GF-D8 (cell line): ENCODE data around the gene PKD1.
A peak's percentile ranks its signal among the peaks of the same experiment; 100 is the strongest.

ENCODE experiments used
- DNase-seq: peaks from one replicate; lab custom pipeline; 2025; lab: John Stamatoyannopoulos, UW

PKD1 gene

DNA sequence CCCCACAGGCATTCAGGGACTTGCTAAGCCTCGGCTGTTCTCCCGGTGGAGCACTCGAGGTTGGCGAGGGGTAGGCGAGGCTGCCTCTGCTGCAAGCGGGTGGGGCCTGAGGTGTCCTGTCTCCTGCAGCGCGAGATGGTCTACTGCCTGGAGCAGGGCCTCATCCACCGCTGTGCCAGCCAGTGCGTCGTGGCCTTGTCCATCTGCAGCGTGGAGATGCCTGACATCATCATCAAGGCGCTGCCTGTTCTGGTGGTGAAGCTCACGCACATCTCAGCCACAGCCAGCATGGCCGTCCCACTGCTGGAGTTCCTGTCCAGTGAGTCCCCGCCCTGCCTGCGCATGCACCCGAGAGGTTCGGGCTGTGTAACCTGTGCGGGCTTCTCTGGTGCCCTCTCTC lies 61.6 kb downstream of the PKD1 start:
- no peak for DNase-seq

DNA sequence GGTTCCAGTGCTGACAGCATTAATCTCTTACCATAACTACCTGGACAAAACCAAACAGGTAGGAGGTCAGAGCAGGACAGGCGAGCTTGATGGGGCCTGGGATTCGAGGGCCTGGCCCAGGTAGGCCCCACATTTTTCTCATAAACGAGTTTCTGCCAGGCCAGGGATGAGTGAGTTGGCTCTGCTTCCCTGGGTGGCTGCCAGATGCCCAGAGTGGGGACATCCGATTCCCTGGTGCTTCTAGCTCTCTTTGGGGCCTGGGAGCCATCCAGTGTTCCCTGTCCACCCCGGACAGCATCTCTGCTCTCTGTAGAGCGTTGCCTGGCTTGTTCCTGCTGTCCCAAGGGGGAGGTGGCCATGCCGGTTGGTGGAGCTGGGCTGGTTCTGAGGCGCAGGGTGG lies 62.8 kb downstream of the PKD1 start:
- no peak for DNase-seq

DNA sequence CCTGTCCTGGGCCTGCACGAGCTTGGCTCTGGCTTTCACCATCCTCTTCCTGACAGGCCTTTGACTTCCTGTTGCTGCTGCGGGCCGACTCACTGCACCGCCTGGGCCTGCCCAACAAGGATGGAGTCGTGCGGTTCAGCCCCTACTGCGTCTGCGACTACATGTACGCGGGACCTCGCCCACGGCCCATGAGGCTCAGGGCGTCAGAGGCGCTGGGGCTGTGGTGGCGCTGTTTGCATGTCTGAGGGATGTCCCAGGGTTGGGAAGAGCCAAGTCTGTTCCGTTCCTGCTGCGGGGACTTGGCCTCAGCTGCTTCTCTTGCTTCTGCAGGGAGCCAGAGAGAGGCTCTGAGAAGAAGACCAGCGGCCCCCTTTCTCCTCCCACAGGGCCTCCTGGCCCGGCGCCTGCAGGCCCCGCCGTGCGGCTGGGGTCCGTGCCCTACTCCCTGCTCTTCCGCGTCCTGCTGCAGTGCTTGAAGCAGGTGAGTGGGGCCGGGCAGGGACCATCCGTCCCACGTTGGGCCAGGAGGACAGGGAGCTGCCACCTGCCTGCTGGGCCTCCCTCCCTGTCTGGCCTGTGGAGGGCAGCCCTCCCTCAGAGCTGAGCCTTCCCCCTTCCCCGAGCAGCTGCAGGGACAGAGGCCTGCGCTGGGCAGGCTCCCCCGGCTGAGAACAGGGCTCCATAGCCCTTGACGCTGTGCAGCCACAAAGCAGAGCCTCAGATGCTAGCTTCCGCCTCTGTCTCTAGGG lies 64.1 kb downstream of the PKD1 start:
- DNase-seq = no peak

DNA sequence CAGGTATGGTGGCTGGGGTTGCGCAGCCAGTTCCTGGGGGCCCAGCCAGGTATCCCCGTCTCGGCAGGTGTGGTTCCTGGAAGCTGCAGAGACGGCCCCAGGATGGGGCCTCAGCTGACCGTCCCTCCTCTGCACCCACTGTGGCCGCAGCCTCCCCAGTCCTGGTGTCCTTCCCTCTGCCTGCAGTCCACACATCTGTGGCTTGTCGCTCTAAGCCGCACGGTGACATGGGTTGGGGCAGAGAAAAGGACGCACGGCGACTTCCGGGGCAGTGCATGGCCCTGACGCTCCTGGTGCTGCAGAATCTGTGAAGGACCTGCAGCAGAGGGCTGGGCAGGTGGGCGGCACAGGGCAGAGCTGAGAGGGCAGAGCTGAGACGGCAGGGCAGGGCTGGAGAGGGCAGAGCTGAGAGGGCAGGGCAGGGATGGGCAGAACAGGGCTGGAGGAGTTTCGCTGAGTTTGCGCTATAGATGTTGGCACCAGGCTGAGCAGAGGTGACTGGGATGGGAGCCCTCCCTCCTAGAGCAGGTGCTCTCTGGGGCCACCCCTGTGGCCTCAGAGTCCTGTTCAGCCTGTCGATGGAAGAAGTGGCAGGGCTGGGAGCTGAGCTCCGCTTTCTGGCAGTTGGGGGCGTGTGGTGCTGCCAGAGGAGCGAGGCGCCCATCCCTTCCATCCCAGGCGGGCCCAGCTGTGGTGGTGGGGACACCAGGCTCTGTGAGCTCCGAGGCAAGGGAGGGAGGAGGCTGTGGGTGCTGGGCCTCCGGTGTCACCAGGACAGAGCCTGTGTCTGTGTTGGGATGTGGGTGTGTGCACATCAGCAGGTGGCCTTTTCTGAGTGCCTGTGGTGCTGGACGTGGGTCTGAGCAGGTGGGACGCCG lies 64.9 kb downstream of the PKD1 start:
- DNase-seq = no peak

DNA sequence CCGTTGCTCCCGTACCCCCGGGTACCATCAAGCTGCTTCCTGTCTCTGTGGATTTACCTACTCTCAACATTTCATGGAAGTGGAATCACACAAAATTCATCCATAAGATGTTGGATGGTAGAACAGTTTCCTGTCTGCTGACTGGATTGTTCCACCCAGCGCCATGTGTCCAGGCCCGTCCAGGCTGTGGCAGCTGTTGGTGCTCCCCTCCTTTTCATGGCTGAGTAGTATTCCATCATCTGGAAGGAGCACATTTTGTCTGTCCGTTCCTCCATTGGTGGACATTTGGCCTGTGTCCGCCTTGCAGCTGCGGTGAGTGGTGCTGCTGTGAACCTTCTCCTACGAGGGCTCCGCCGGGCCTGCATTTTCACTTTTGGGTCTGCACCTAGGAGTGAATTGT lies 69.6 kb downstream of the PKD1 start:
- no peak for DNase-seq

DNA sequence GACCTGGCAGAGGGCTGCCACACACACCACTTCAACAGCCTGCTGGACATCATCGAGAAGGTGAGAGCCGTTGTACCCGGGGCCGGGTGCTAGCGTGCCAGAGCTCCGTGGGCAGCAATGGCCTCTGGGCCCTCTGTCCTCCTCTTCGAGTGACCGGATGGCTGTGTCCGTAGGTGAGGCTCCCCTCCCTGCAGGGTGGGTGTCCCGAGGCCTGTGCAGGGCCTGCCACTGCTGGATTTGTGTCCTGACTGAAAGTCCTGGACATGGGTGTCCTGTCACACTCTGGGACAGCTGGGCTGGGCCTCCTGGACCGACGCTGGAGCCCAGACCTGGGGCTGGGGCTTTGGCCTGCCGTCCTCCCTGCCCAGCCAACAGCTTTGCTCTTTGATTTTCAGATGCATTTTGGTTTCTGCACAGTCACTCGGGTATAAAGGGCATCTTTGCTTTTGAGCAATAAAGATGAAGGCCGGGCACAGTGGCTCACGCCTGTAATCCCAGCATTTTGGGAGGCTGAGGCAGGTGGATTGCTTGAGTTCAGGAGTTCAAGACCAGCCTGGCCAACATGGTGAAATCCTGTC lies 71.2 kb downstream of the PKD1 start:
- no peak for DNase-seq

GRCh38 chr16:2063861-2064260 lies 71.8 kb downstream of the PKD1 start:
- DNase-seq = no peak

DNA sequence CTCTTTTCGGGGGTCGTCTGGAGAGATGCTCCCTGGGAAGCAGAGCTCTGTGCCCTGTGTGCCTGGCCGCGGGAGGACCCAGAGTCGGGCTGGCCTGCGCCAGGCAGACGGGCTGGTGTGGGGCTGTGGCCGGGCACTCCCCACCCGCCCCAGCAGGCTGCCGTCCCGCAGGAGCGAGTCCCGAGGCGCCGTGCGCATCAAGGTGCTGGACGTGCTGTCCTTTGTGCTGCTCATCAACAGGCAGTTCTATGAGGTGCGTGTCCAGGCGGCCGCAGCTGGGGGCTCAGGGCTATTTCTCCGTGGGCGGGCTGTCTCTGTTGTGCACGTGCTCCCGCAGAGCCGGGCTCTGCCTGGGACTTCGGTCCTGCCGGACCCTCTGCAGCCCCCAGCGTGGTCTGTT lies 72.9 kb downstream of the PKD1 start:
- DNase-seq = no peak

GRCh38 chr16:2061526-2061925 lies 74.2 kb downstream of the PKD1 start:
- DNase-seq = no peak

- no peak for DNase-seq
Observed at GRCh38 chr16:2061023-2061422, 74.7 kb downstream of the PKD1 start.

- DNase-seq = no peak
Observed at GRCh38 chr16:2060346-2060745, 75.4 kb downstream of the PKD1 start.

- no peak for DNase-seq
Observed at GRCh38 chr16:2058872-2059271, 76.8 kb downstream of the PKD1 start.

DNA sequence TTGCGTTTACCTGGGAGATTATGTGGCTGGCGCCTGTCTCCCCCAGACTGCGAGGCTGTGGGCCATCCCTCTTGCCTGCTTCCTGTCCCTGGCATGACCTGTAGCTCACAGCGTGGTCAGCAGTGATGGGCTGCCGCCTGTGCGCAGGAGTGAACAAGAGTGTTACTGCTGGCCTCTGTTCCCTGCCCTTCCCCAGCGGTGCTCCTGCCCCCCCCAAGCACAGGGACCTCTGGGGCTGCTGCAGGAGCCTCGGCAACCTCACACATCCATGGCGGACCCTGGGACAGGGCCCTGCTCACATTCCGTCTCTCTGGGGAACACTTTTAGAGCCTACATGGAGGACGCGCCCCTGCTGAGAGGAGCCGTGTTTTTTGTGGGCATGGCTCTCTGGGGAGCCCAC lies 77.3 kb downstream of the PKD1 start:
- no peak for DNase-seq

DNA sequence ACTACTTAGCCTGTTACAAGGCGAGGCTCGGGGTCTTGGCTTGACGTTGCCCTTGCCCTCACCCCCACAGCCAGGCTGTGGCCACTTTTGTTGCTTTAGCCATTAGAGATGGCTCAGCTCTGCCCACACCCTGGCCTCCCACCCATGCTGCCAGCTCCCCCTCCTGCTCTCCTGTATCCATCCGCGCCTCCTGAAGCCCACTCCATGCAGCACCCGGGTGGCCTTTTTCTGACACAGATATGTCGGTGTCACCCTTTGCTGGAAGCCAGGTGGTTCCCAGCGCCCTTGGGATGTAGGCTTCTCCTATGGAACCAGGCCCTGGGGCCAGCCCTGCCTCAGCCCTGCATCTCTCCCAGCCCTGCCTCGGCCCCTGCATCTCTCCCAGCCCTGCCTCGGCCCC lies 78.3 kb downstream of the PKD1 start:
- no peak for DNase-seq

DNA sequence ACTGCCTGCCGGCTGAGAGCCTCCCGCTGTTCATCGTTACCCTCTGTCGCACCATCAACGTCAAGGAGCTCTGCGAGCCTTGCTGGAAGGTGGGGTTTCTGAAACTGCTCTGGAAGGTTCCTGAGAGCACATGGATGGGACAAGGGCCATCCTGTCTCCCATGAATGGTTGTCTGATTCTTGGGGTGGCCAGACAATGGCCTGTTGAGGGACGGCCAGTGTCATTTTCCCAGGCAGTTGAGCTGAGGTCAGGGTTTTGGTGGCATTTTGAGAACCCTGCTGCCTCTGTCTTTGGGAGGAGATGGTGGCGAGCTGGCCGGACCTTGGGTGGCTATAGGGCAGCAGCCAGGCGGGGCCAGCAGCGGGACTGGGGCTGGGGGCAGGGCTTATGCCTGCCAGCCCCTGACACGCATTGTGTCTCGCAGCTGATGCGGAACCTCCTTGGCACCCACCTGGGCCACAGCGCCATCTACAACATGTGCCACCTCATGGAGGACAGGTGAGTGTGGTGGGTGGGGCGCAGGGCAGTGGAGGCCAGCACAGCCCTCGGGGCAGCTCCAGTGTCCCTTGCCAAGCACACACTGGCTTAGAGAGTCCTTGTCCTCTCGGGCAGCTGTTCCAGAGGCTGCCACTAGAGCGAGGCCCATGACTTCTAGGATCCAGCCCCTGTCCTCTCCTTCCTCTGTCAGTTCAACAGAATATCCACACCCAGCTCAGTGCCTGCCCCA lies 78.9 kb downstream of the PKD1 start:
- no peak for DNase-seq

GRCh38 chr16:2056077-2056476 lies 79.6 kb downstream of the PKD1 start:
- no peak for DNase-seq

DNA sequence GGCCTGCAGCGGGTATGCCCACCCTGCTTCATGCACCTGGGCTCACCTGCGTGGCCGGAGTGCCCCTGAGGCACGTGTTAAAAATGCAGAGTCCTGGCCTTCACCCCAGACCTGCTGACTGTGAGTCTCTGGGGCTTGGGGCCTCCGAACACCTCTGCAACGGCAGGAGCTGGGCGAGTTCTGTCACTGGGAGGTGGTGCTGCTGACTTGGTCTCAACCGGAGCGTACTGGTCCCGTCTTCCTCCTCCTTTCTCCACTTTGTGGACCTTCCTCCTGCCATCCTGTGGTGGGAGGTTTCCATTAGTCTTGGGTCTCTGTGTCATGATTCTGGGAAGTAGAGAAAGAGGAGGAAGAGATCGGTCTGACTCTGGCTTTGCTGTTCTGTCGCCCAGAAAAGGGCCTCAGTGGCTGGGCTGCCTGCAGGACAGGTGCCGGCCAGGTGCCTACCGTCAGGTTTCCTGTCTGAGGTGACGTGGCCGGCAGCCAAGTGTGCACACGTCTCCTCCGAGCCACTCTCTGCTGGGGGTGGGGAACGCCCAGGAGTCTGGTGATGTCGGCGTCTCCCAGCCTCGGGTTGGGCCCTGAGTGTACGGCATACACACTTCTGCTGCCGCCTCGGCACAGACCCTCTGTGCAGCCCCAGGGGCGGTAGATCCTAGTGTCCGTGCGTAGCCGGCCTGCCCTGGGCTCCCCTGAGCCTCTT lies 81.0 kb downstream of the PKD1 start:
- DNase-seq = no peak

GRCh38 chr16:2053897-2054296 lies 81.8 kb downstream of the PKD1 start:
- DNase-seq = no peak

DNA sequence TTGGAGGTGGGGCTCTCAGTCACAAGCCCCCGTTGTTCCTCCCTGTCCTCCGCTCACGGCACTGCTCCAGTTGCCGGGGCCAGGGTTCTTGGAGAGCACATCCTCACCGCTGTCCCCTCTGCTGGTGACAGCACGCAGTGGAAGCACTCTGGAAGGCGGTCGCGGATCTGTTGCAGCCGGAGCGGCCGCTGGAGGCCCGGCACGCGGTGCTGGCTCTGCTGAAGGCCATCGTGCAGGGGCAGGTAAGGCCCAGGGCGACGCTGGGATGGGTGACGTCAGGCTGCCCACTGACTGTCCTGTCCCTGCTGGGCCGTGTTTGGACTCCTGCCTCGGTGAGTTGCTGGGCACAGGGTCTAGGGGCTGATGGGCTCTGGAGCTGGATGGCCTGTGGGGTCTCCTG lies 82.5 kb downstream of the PKD1 start:
- DNase-seq = no peak

DNA sequence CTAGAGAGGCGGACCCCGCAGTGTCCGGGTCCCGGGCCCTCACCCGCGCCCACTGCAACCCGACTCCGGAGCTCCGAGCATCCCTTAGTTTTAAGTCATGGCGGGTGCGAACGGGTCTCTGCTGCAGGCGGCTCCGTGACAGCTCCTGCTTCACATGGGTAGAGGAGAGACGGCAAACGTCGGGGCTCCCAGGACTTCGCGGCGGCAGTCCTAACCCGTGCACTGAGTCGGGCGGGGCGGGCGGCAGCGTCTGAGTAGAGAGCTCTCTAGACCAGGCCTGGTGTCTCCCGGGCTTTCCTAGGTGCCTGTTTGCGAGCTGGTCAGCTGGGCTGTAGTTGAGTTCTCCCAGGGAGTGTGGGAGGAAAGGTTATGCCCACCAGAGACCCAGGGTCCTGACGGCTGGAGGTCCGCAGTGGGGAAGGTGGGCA lies 87.6 kb downstream of the PKD1 start:
- DNase-seq = no peak

DNA sequence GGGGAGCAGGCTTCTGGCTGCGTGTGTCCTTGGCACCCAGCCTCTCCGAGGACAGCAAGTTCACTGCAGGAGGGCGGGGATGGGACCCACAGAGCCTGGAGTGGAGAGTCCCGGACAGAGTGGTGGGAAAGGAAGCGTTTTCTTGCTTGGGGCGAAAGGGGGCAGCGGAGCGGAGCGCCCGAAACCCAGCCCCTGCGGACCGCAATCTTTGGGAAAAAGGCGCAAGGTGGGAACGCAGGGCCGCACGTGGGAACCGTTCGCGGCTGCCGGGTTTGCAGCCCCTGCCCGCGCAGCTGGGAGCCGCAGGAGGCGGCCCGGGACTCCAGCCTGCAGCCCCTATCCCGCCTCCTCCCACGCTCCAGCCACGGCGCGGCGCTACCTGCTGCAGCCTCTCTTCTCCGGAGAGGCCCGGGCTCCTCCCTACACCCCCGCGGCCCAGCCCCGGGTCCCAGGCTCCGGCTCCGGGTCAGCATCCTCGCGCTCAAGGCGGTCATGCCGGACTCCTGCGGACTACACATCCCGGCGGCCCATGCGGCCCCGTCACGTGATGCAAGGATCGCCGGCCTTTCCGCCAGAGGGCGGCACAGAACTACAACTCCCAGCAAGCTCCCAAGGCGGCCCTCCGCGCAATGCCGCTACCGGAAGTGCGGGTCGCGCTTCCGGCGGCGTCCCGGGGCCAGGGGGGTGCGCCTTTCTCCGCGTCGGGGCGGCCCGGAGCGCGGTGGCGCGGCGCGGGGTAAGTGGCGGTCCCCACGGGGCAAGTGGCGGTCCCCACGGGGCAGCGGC lies 88.2 kb downstream of the PKD1 start, which contains the start of the genes NTHL1 and TSC2:
TSS of gene NTHL1 (minus strand) at position 505 of the 786 bp plus-strand sequence. CDS start at position 494, 11 bp downstream.
TSS of gene TSC2 (plus strand) at position 656 of the 786 bp plus-strand sequence. CDS start 631 bp downstream, outside the sequence.
- DNase-seq = peak; percentile 87
